GM21423 (cell line): ENCODE results near the gene TMEM248.
"Not testable (repeated sequence)": the region's sequence is repeated elsewhere in the genome, so short reads cannot be mapped to it uniquely, and the experiment has no call there.

Experiments used
- ATAC-seq: cut with Tn5 transposase; IDR thresholded peaks from one replicate; pipeline ENCODE4 v1.9.1; 2021; ENCODE audit warnings: mild to moderate bottlenecking, moderate library complexity; ENCODE audit not compliant: unreplicated experiment

Gene TMEM248

DNA sequence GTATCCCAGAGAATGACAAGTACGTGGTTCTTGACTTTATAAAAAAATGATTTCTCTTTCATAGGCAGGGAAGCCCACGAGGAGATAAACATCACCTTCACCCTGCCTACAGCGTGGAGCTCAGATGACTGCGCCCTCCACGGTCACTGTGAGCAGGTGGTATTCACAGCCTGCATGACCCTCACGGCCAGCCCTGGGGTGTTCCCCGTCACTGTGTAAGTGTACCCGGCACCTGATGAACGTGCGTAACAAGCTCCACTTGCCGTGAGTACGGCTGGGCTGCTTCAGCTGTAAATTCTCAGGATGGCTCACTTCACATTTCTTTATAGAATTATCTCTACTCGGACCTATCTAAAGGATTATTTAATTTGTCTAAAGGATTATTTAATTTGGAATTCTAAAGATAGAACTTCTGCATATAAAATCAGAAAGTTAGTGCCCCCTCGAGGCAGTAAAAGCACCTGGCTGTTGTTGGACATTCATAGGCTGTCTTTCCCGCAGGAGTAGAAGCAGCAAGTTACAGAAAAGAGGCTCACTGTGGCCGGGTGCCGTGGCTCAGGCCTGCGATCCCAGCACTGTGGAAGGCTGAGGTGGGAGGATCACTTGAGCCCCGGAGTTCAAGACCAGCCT lies 27.6 kb downstream of the TMEM248 start:
- ATAC-seq, result no peak

DNA sequence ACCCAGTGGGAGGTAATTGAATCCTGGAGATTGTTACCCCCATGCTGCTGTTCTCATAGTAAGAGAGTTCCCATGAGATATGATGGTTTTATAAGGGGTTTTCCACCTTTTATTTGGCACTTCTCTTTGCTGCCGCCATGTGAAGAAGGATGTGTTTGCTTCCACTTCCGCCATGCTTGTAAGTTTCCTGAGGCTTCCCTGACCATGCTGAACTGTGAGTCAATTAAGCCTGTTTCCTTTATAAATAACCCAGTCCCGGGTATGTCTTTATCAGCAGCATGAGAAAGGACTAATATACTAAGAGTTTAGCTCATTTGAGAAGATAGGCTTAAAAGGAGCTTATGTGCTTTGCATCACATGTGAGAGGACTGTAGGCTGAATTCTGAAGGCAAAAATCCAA lies 29.3 kb downstream of the TMEM248 start:
- ATAC-seq, result no peak

DNA sequence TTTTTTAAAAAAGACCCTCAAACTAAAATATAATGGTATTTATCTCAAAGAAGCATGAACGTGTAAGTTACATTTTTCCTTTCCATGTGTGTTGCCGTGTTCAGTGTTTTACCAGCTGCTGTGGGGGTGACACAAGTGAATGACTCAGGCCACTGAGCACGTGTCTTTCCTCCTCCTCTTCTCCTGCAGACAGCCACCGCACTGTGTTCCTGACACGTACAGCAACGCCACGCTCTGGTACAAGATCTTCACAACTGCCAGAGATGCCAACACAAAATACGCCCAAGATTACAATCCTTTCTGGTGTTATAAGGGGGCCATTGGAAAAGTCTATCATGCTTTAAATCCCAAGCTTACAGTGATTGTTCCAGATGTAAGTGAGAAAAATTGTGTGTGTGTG lies 29.7 kb downstream of the TMEM248 start:
- no peak for ATAC-seq

GRCh38 chr7:66952343-66953043 lies 31.5 kb downstream of the TMEM248 start:
- no peak for ATAC-seq

DNA sequence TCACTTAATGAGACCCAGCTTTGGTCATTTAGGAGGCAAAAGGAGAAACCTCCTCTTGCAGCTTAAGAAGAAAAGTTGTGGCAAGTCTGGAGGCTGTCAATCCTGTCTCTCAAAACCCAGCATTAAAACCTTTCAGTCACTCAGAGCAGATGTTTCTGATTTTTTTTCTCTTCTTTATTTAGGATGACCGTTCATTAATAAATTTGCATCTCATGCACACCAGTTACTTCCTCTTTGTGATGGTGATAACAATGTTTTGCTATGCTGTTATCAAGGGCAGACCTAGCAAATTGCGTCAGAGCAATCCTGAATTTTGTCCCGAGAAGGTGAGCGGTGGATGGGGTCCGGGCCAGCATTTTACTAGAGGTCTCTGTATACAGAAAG lies 32.0 kb downstream of the TMEM248 start:
- no peak for ATAC-seq

DNA sequence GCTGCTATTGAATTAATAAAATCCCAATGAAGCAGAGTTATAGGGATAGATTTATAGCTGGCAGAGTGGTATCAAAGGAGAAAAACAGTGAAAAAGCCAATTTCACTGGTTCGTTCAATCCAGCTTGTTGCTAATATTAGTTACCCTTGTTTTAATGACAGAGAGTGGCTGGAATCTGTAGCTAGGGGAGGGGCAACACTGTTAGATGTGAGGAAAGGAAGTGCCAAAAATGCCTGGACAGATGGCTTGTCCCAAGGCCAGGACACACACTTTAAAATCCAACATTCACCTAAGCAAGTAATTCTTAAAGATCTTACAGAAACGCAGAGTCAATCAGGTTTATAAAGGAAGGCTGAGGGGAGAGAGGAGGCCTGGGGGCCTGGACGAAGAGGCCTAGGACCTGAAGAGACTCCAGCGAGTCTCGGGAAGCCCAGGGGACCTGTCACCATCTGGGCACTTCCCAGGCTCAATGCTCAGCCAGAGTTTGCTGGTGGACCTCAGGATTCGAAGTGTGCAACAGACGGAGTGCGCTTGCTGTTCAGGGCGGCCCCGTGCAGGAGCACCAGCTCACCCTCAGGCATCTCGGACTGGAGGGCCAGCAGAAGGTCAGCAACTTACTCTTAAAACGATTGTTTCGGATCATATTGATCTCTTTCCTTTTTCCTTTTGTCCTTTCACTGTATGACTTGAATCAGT lies 36.7 kb downstream of the TMEM248 start:
- no peak for ATAC-seq

DNA sequence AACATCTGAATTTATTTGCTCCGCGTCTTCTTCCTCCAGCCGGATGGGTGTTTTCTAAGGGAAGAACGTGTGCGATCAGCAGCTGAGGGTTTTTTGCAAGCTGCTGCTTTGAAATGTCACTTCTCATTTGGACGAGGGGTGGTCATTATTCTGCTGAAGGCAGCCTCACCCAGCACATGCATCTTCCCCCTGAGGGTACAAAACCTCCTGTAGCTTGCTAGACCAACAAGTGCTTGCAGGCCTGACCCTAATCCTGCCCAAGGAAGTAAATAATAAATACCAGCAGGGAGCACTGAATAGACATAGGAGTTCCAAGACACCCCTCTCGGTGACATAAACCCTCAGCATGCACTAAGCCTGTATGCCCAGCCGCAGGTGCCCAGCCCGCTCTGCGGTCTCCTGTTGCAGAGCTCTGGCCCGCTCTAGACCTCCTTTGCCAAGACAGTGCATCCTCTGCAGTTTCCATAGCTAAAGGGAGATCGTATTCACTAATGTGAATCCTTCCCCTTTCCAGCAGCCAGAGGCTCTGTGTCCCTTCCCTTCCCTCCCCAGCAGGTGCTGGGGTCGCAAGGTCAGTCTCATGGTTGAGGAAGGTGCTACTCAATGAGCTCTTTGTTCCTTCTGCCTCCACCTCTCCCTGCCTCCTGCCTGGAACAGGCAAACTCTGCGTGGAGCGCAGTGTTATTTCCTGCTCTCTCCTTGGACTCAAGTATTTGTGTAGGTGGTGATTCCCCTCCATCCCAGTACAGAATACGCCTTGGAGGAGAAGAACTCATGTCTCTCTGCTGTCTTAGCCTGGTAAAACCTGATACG lies 37.7 kb downstream of the TMEM248 start:
- no peak for ATAC-seq

GRCh38 chr7:66960192-66960591 lies 39.2 kb downstream of the TMEM248 start:
- no peak for ATAC-seq

- ATAC-seq, result no peak
Observed at GRCh38 chr7:66961096-66961495, 40.1 kb downstream of the TMEM248 start.

GRCh38 chr7:66964411-66964810 lies 43.4 kb downstream of the TMEM248 start:
- no peak for ATAC-seq

DNA sequence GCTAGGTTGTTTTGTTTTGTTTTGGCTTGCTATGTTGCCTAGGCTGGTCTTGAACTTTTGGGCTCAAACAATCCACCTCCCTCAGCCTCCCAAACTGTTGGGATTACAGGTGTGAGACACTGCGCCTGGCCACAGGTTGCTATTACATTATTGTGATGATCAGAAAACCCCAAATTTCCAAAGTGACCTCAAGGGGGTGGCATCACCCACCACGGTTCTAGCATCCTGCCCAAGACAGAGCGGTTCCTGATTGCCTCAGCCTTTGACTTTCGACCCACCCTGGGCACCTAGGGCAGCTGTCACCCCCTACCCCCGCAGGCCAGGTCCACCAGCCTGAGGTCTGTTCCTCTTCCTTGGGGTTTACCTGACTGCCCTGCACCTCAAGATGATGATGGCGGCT lies 46.0 kb downstream of the TMEM248 start:
- no peak for ATAC-seq

- not testable (repeated sequence) for ATAC-seq
Observed at GRCh38 chr7:66969001-66969400, 48.0 kb downstream of the TMEM248 start.

DNA sequence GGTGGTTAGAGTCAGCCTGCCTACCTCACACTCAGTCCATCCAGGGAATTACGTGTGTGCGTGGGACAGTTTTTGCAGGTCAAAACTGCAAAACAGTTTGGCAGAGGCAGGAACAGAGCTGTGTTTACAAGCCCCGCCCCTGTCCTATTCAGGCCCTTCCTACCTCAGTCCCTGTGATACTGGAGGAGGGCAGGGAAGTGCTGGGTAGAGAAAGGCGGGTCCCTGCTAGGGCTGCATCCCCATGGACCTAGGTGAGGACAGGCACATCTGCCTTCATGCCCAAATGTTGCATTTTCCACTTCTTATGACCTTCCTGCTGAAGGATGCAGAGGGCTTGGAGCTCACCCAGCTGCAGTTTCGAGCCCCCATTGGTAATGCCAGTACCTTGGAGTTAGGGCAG lies 49.3 kb downstream of the TMEM248 start:
- no peak for ATAC-seq

DNA sequence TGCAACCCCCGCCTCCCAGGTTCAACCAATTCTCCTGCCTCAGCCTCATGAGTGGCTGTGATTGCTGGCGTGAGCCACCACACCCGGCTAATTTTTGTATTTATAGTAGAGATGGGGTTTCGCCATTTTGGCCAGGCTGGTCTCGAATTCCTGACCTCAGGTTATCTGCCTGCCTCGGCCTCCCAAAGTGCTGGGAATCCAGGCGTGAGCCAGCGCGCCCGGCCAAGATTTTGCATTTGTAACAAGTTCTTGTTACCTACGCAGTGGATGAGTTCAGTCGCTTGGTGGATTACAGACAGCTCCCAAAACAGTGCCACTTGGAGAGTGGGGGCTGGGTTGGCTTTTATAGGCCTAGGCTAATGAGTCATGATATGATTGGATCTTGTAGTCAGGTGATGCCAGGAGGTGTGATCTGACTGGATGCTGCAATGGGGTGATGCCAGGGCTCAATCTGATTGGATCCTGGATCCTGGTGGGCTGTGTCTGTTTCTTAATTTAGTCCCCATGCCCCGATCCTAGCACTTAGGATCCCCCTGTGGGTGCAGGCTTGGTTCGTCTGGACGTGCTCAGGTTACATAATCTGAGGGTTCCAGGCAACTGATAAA lies 54.1 kb downstream of the TMEM248 start:
- ATAC-seq, result no peak

GRCh38 chr7:66978312-66978711 lies 57.3 kb downstream of the TMEM248 start:
- not testable (repeated sequence) for ATAC-seq

GRCh38 chr7:66979013-66979412 lies 58.0 kb downstream of the TMEM248 start:
- not testable (repeated sequence) for ATAC-seq

- ATAC-seq, result not testable (repeated sequence)
Observed at GRCh38 chr7:66980336-66980735, 59.3 kb downstream of the TMEM248 start.

DNA sequence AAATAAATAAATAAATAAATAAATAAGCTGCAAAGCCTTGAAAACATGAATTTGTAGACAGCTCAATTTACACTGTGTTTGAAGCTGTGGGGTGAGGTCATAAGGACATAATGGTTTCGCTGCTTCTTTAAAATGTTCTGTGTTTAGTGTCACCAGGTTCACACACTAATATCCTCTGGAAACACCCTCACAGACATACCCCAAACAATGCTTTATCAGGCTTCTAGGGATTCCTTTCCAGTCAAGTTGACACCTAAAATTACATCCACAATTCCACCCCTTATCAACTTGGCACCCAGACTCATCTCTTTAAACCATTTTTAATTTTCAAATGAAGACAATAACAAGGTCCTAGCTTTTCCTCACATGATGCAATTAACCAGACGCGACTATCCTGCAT lies 68.5 kb downstream of the TMEM248 start:
- ATAC-seq, result not testable (repeated sequence)

GRCh38 chr7:66994051-66994450 lies 73.0 kb downstream of the TMEM248 start:
- not testable (repeated sequence) for ATAC-seq

DNA sequence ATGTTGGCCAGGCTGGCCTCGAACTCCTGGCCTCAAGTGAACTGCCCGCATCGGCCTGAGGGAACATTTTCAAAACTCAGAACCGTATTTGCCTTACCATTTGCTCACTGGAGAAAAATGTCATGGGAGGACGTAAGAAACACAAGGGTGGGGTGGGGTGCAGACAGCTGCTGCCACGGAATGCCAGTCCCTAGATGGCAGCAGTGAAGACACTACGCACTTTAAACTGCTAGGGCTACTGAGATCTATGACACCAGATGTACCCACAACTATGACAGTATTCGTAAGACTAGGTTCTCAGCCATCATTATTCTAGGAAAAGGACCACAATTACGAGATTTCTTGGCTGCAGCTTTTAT lies 73.6 kb downstream of the TMEM248 start:
- peak; percentile 26 for ATAC-seq
